T47D (cell line): ENCODE data around the gene SLC3A2.

Experiments used
- DNase-seq, 2 experiments: peaks; one replicate each; pipeline versions ENCODE4 v3.0.0 to v3.0.0-alpha.2; 2011 to 2012; ENCODE audit warnings: low read depth in 1 of 2, low spot score in 1 of 2
- JUND ChIP-seq: IDR thresholded peaks from 2 replicates; pipeline ENCODE4 v1.6.1; 2012; ENCODE audit warnings: low read depth
- in situ Hi-C: cut with HindIII; loops from 2 replicates; pipeline ENCODE4 v1.10.0; 2016; ENCODE audit warnings: low sequenced_read_pairs, low pct_unique_long_range_greater_than_20kb

Gene SLC3A2

DNA sequence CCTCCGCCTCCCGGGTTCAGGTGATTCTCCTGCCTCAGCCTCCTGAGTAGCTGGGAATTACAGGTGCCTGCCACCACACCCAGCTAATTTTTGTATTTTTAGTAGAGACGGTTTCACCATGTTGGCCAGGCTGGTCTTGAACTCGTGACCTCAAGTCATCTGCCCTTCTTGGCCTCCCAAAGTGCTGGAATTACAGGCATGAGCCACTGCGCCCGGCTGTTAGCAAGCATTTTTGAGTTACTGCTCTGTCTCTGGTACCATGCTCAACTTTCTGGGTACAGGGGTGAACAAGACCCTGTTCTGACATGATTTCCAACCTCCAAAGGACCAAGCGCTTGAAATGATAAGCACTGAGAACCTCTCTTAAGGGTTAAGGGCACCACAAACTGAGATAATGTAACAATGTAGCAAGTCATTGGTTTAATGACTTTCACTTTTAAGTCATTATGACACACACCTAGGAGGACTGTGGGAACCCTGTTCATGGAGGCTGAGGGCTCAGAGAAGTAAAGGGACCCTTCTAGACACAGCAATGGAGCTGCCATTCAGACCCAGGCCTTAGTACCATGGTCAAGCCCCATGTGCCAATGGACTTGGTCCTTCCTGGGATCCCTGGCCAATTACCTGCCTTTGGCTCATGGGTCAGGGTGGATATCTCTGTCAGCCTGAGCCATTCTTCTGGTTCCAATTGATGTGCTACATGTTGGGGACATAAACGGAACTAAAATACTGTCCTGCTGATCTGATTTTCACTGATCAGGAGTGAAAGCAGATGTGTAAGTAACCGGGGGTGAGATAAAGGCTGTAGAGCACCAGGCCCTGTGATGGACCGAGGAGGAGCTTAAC is 11.6 kb downstream of the SLC3A2 start:
- no peak for TF ChIP-seq JUND
- no peak for DNase-seq
- in situ Hi-C loops = no loop called here

DNA sequence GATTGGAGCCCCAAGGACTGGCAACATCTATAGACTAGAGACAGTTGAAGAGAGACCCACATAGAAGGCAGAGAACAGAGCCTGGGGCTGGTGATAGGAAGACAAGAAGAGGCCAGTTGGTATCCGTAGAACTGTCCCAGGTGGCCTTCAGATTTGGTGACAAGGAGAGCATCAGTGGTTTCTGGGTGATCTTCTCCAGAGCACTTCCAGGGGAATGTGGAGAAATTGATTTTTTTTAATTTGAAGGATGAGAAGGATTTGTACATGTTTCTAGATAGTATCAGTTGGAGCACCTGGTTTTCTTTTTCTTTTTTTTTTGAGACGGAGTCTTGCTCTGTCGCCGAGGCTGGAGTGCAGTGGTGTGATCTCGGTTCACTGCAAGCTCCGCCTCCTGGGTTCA is 14.8 kb downstream of the SLC3A2 start:
- DNase-seq = no peak
- in situ Hi-C loops = no loop called here
- TF ChIP-seq JUND = no peak

DNA sequence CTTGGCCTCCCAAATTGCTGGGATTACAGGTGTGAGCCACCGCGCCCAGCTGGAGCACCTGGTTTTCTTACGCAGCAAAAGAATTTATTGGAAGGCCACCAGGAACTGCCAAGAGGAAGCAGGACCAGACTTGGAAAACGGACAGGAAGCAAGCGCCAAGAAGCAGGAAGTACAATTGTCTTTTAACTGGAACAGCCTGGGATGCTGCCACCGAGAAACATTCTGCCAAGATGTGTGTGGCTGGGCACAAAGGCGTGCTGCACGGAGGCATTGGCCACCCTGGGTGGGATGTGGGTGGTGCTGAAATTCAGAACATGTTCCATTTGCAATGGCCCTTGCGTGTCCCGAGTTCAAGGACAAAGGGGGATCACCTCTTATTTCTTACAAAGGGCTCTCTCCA is 15.4 kb downstream of the SLC3A2 start:
- DNase-seq = no peak
- no peak for TF ChIP-seq JUND
- in situ Hi-C loops = no loop called here

DNA sequence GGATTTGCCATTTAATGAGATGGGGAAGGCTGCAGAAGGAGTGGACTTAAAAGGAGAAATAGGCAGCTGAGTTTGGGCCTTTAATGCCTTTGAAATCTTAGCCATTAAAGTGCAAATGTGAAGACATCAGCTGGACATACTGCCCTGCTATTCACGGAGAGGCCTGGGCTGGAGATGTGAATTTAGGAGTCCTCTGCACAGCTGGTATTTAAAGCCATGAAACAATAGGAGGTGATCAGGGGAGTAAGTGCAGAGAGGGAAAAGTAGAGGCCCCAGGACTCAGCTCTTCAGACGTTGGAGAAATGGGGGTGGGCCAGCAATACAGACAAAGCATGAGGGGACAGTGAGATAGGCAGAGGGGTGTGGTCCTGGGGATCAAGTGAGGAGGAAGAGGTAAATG is 16.6 kb downstream of the SLC3A2 start:
- no peak for DNase-seq
- no peak for TF ChIP-seq JUND
- in situ Hi-C loops = no loop called here

DNA sequence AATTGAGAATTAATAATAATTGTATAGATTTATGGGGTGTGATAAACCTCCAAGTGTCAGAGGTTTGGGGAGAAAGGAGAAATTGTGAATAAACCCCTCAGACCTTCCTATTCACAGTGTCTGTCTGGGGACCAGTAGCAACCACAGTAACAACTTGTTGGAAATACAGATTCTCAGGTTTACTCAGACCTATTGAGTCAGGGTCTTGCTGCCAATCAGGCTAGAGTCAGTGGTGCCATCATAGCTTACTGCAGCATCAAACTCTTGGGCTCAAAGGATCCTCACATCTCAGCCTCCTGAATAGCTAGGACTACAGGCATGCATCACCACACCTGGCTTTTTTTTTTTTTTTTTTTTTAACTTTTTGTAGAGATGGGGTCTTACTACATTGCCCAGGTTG is 17.3 kb downstream of the SLC3A2 start:
- in situ Hi-C loops = no loop called here
- TF ChIP-seq JUND = no peak
- no peak for DNase-seq

DNA sequence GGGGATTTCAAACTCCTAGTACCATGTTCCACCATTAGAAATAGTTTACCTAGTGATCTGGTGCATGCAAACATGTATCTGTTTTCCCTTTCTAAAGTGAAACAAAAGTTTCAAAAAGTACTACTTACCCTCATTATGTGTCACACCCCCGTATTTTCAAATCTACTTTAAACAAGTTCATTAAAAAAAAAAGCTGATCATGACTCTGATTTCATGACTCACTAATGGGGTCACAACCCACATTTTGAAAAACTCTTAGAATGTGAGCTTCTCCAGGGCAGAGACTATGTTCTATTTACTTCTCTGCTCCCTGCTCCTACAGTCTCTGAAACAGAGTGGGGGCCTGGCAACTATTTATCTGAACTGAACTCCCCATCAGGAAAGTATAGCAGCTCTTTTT is 22.2 kb downstream of the SLC3A2 start:
- in situ Hi-C loops = no loop called here
- TF ChIP-seq JUND = no peak
- no peak for DNase-seq

DNA sequence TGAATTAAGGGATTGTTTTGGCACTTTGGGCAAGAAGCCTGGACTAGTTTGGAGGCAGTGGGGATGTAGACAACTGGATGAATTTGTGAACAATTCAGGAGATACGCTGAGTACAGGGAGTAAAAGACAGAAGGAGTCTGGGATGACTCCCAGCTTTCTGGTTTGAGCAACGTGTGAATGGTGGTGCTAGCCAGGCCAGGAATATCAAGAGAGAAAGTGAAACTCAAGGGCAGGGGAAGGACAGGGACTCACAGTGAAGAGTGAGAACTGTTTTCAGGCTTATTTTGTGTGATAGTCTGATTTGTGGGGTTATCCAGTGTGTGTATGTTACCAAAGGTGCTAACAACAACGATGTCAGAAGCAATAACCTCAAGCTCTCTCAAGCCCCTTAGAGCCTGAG is 24.6 kb downstream of the SLC3A2 start:
- in situ Hi-C loops = no loop called here
- TF ChIP-seq JUND = no peak
- no peak for DNase-seq

DNA sequence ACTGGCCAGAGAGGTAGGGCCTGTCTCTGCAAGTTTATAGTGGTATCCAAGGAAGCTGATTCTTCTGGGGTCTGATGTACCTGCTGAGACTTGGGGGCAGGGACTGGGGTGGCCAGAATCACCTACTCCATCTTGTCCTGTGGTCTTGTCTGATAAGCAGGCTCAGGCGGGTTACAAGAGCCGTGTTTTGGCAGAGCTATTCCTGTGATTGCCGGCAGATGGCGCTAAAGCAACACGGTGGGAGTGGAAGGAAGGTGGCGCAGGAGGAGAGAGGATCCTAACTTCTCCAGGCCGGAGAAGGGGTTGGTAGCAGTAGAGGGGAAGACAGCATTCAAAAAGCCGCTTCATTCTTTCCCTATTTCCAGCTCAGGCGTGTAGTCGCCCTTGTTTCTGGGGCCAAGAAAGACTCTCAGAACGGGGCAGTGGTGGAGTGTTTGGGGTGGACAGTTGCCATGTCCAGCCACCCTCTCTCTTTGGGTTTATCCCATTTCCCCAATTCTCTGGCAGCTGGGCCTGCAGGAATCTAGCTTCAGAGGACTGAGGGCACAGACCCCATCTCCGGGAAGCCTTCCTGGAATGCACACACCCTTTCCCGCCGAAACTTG is 25.3 kb downstream of the SLC3A2 start:
- in situ Hi-C loops = no loop called here
- TF ChIP-seq JUND = no peak
- peak; percentile 81 to 87 for DNase-seq

DNA sequence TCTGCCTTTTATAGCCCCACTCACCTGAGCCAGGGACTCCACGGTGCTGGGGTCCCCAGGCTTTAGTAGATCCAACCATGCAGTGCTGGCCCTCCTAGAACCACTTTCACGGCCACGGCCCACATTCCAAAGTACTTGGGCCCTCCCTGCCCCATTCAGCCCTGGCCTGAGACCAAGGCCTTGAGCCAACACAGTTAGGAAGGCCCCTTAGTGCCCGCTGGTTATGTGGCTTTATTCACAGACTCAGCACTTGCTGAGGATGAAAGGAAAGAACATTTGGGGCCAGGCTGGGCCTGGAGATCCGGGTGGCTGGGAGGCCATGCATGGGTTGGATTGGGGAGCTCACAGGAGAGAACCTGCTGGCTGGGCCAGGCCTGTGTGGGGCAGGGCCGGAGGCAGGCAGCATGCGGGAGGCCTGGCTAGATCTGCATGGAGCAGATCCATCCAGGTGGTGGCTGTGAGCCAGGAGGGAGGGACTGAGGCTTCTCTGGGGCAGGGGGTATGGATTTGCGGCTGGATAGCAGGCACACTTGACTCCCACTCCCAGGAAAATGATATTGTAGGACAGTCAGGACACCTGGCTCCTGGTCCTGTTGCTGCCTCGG is 27.9 kb downstream of the SLC3A2 start:
- no peak for TF ChIP-seq JUND
- in situ Hi-C loops = no loop called here

DNA sequence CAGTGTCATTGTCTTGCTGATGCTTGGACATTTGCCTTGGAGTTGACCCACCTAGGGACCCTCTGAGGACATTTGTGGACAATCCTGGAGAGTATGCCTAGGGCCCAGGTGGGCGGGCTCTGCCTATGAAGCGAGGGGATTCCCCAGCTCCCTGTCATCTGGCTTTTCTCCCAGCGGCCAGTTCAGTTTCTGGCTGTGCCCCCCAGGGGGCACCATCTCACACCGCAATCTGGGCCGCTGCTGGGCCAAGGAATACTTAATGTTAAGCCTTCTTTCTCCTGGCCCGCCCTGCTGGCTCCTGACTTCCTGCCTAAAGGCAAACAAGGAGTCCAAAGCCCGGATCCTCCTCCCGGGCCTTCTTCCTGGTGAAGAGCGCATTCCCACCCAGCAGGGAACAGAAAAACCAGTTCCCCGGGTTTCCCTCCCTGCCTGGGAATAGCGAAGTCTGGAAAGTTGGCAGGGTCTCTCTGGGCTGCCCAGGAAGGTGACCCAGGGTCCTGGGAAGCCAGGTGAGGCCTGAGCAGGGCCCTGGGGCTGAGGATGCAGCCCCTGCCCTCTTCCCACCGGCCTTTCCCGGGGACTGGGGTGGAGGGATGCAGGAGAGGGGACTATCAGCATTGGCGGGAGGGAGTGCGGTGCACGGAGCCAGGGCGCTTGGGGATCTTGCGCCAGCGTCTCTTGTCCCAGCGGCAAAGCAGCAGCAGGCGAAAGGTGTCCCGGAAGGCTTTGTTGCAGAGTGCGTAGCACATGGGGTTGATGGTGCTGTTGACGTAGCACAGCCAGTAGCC is 28.6 kb downstream of the SLC3A2 start:
- TF ChIP-seq JUND = no peak
- in situ Hi-C loops = no loop called here
- peak; percentile 83 to 95 for DNase-seq

More for the DNA sequence above, 27.9 kb downstream of the SLC3A2 start:
- DNase-seq = peak in 1 of 2 experiments; percentile 37

DNA sequence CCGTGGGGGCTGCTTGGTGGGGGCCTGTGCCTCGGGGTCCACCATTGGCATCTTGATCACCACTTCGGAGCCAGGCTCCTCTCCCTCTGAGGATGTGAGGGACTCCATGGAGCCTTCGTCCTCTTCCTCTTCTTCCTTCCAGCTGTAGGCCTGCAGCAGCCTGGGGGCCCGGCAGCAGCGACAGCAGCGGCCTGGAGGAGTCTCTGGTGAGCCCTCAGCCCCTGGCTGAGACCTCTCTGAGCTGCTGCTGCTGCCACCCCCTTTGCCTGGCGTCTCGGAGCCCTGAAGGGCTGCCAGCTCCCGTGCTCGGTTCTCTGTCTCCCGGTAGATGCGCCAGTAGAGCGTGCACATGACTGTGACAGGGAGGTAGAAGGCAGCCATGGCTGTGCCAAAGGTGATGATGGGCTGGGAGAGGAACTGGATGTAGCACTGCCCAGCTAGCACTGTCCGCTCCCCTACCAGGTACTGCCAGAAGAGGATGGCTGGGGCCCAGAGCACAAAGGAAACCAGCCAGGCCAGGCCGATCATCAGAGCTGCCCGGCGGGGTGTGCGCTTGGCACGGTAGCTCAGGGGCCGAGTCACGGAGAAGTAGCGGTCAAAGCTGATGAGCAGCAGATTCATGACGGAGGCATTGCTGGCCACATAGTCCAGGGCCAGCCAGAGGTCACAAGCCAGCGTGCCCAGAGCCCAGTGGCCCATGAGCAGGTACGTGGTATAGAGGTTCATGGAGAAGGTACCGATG is 29.6 kb downstream of the SLC3A2 start:
- in situ Hi-C loops = no loop called here
- TF ChIP-seq JUND = no peak
- DNase-seq = no peak
